IMR-90 (cell line): ENCODE results near the gene GRIN2A.

ENCODE experiments used
- ELK1 ChIP-seq: fragments of 150-350 bp; IDR thresholded peaks from 2 replicates; pipeline ENCODE4 v1.6.1; 2016; ENCODE audit warnings: low read depth, mild to moderate bottlenecking, low read length, moderate library complexity, borderline replicate concordance
- TF ChIP-seq, protein P1 (sequence below): conservative IDR thresholded peaks from 2 replicates; pipeline ENCODE4 v1.5.1; 2012; ENCODE audit warnings: mild to moderate bottlenecking, low read depth, low read length, improper control_type of control experiment

DNA sequence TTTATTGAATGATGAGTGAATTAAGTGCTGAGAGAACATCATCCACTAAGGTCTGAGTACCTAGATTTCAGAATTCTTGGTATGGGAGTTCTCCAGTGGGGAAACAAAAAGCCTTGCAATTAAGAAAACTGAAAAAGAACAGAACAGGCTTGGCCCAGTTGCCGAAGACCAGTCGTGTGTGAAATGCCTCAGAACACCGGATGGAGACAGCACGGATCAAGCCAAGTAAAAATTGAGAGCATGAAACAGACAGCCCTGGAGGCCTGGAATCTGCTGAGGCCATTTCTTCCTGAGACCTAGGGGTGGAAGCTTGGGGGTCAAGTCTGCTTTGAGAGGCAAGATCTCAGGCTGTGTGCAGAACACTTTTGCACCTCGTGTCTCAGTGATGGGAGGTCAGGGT, 43.3 kb downstream of the GRIN2A start:
- TF ChIP-seq, protein P1, sequence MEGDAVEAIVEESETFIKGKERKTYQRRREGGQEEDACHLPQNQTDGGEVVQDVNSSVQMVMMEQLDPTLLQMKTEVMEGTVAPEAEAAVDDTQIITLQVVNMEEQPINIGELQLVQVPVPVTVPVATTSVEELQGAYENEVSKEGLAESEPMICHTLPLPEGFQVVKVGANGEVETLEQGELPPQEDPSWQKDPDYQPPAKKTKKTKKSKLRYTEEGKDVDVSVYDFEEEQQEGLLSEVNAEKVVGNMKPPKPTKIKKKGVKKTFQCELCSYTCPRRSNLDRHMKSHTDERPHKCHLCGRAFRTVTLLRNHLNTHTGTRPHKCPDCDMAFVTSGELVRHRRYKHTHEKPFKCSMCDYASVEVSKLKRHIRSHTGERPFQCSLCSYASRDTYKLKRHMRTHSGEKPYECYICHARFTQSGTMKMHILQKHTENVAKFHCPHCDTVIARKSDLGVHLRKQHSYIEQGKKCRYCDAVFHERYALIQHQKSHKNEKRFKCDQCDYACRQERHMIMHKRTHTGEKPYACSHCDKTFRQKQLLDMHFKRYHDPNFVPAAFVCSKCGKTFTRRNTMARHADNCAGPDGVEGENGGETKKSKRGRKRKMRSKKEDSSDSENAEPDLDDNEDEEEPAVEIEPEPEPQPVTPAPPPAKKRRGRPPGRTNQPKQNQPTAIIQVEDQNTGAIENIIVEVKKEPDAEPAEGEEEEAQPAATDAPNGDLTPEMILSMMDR, result no peak
- no peak for TF ChIP-seq ELK1
